ENCODE data around the gene BBS9. TPM values are rescaled to one million over a fixed set of nuclear protein-coding genes. Genes with fewer than 3 reads are reported as not detected.

BBS9 gene
- total RNA-seq, 1 donor from 2014 or later = 51.7 TPM

GRCh38 chr7:33582533-33582932 lies 453.2 kb downstream of the BBS9 start:
- H3K27me3 ChIP-seq (ENCODE audit: control insufficient read depth in 3 of 3, insufficient read depth in 3 of 3, low read length in 3 of 3) = no peaks in the 10 kb centered on the region

DNA sequence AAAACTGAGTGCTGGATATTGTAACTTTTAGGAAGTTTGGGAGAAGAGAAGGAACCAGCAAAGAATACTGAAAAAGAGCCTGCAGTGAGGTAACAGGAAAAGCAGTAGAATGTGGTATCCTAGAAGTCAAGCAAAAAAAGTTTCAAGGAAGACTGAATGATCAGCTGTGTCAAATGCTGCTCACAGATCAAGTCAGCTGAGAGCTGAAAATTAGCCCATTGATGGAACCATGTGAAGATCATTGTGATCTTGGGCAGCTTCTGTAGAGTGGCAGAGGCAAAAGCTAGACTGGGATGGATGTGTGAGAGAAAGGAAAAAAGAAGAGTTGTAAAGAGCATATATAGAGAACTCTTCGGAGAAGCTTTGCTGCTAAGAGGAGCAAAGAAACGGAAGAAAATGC lies 460.5 kb downstream of the BBS9 start:
- Histone ChIP-seq H3K9me3 (ENCODE audit: control insufficient read depth in 3 of 3, low read length in 3 of 3) (no peaks in the 10 kb centered on the region), H3K4me1 (ENCODE audit: control insufficient read depth in 3 of 3, insufficient read depth in 3 of 3, low read length in 3 of 3) (no peaks in the 10 kb centered on the region), H3K27ac (ENCODE audit: low read depth, low read length) (no peak overlapping the region), H3K4me3 (ENCODE audit: low read length in 3 of 3) (no peak overlapping the region), H3K36me3 (ENCODE audit: control insufficient read depth in 3 of 3, insufficient read depth in 3 of 3, low read length in 3 of 3) (no peaks in the 10 kb centered on the region), H3K9ac (ENCODE audit: low read depth in 1 of 3, low read length in 3 of 3) (no peak overlapping the region), H3K27me3 (ENCODE audit: control insufficient read depth in 3 of 3, insufficient read depth in 3 of 3, low read length in 3 of 3) (no peaks in the 10 kb centered on the region)

More at GRCh38 chr7:33582533-33582932, 453.2 kb downstream of the BBS9 start:
- H3K9ac ChIP-seq (ENCODE audit: low read depth in 1 of 3, low read length in 3 of 3) = no peak overlapping the region
- no peak overlapping the region for H3K4me3 ChIP-seq (ENCODE audit: low read length in 3 of 3)
- no peak overlapping the region for H3K27ac ChIP-seq (ENCODE audit: low read depth, low read length)
- no peaks in the 10 kb centered on the region for H3K4me1 ChIP-seq (ENCODE audit: control insufficient read depth in 3 of 3, insufficient read depth in 3 of 3, low read length in 3 of 3)
- H3K9me3 ChIP-seq (ENCODE audit: control insufficient read depth in 3 of 3, low read length in 3 of 3) = no peaks in the 10 kb centered on the region
- H3K36me3 ChIP-seq (ENCODE audit: control insufficient read depth in 3 of 3, insufficient read depth in 3 of 3, low read length in 3 of 3) = no peaks in the 10 kb centered on the region

DNA sequence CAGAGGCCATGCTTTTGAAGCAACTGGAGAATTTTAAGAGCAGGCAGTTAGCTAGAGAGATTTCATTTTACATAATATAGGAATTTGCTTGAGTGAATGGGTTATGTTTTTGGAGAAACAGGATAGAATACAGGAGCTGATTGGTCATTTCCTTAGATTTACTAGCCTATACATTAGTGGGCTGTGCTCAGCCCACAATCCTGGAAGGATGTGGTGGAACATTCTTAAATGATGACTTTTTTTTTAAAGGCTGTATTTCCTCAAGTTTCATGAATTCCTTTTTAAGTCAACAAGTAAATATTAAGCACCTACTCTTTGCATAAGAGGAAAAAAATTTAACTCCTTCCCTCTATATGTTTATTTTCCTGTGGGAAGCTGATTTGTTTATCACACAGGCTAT lies 461.6 kb downstream of the BBS9 start:
- no peak overlapping the region for H3K27ac ChIP-seq (ENCODE audit: low read depth, low read length)
- no peaks in the 10 kb centered on the region for H3K9me3 ChIP-seq (ENCODE audit: control insufficient read depth in 3 of 3, low read length in 3 of 3)
- no peaks in the 10 kb centered on the region for H3K27me3 ChIP-seq (ENCODE audit: control insufficient read depth in 3 of 3, insufficient read depth in 3 of 3, low read length in 3 of 3)
- no peaks in the 10 kb centered on the region for H3K36me3 ChIP-seq (ENCODE audit: control insufficient read depth in 3 of 3, insufficient read depth in 3 of 3, low read length in 3 of 3)
- H3K4me3 ChIP-seq (ENCODE audit: low read length in 3 of 3) = no peak overlapping the region
- H3K4me1 ChIP-seq (ENCODE audit: control insufficient read depth in 3 of 3, insufficient read depth in 3 of 3, low read length in 3 of 3) = no peaks in the 10 kb centered on the region
- no peak overlapping the region for H3K9ac ChIP-seq (ENCODE audit: low read depth in 1 of 3, low read length in 3 of 3)

- Histone ChIP-seq H3K9ac (ENCODE audit: low read depth in 1 of 3, low read length in 3 of 3) (no peak overlapping the region), H3K4me1 (ENCODE audit: control insufficient read depth in 3 of 3, insufficient read depth in 3 of 3, low read length in 3 of 3) (no peaks in the 10 kb centered on the region), H3K4me3 (ENCODE audit: low read length in 3 of 3) (no peak overlapping the region), H3K27me3 (ENCODE audit: control insufficient read depth in 3 of 3, insufficient read depth in 3 of 3, low read length in 3 of 3) (no peaks in the 10 kb centered on the region), H3K9me3 (ENCODE audit: control insufficient read depth in 3 of 3, low read length in 3 of 3) (no peaks in the 10 kb centered on the region), H3K36me3 (ENCODE audit: control insufficient read depth in 3 of 3, insufficient read depth in 3 of 3, low read length in 3 of 3) (no peaks in the 10 kb centered on the region), H3K27ac (ENCODE audit: low read depth, low read length) (no peak overlapping the region)
Observed at GRCh38 chr7:33591490-33591889, 462.1 kb downstream of the BBS9 start.

DNA sequence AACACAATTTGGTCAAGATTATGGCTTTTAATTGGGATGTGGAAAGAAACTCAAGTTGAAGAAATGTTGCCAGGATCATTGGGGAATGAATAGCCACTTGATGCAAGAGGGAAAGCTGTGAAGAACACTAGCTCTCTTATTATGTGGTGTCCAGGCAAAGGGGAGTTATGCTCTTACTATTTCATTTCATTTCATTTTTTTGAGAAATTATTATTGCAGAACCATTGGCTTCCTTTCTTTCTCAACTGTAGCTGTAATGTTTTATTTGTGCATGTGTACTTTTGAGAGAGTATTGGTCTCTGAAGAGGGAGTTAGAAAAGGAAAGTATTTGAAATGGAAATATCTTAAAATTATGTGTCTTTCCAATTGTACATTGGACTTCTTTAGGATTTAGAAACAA lies 463.4 kb downstream of the BBS9 start:
- no peaks in the 10 kb centered on the region for H3K36me3 ChIP-seq (ENCODE audit: control insufficient read depth in 3 of 3, insufficient read depth in 3 of 3, low read length in 3 of 3)
- H3K9ac ChIP-seq (ENCODE audit: low read depth in 1 of 3, low read length in 3 of 3) = no peak overlapping the region
- H3K27me3 ChIP-seq (ENCODE audit: control insufficient read depth in 3 of 3, insufficient read depth in 3 of 3, low read length in 3 of 3) = no peaks in the 10 kb centered on the region
- no peaks in the 10 kb centered on the region for H3K9me3 ChIP-seq (ENCODE audit: control insufficient read depth in 3 of 3, low read length in 3 of 3)
- H3K4me1 ChIP-seq (ENCODE audit: control insufficient read depth in 3 of 3, insufficient read depth in 3 of 3, low read length in 3 of 3) = no peaks in the 10 kb centered on the region
- H3K4me3 ChIP-seq (ENCODE audit: low read length in 3 of 3) = no peak overlapping the region
- no peak overlapping the region for H3K27ac ChIP-seq (ENCODE audit: low read depth, low read length)

- no peaks in the 10 kb centered on the region for H3K9me3 ChIP-seq (ENCODE audit: control insufficient read depth in 3 of 3, low read length in 3 of 3)
- H3K36me3 ChIP-seq (ENCODE audit: control insufficient read depth in 3 of 3, insufficient read depth in 3 of 3, low read length in 3 of 3) = no peaks in the 10 kb centered on the region
- H3K9ac ChIP-seq (ENCODE audit: low read depth in 1 of 3, low read length in 3 of 3) = no peak overlapping the region
- no peak overlapping the region for H3K4me3 ChIP-seq (ENCODE audit: low read length in 3 of 3)
- no peaks in the 10 kb centered on the region for H3K27me3 ChIP-seq (ENCODE audit: control insufficient read depth in 3 of 3, insufficient read depth in 3 of 3, low read length in 3 of 3)
- no peaks in the 10 kb centered on the region for H3K4me1 ChIP-seq (ENCODE audit: control insufficient read depth in 3 of 3, insufficient read depth in 3 of 3, low read length in 3 of 3)
- H3K27ac ChIP-seq (ENCODE audit: low read depth, low read length) = no peak overlapping the region
Observed at GRCh38 chr7:33593611-33594010, 464.2 kb downstream of the BBS9 start.

- Histone ChIP-seq H3K4me1 (ENCODE audit: control insufficient read depth in 3 of 3, insufficient read depth in 3 of 3, low read length in 3 of 3) (no peaks in the 10 kb centered on the region), H3K36me3 (ENCODE audit: control insufficient read depth in 3 of 3, insufficient read depth in 3 of 3, low read length in 3 of 3) (no peaks in the 10 kb centered on the region), H3K9ac (ENCODE audit: low read depth in 1 of 3, low read length in 3 of 3) (no peak overlapping the region), H3K4me3 (ENCODE audit: low read length in 3 of 3) (no peak overlapping the region), H3K27ac (ENCODE audit: low read depth, low read length) (no peak overlapping the region), H3K9me3 (ENCODE audit: control insufficient read depth in 3 of 3, low read length in 3 of 3) (no peaks in the 10 kb centered on the region), H3K27me3 (ENCODE audit: control insufficient read depth in 3 of 3, insufficient read depth in 3 of 3, low read length in 3 of 3) (no peaks in the 10 kb centered on the region)
Observed at GRCh38 chr7:33596686-33597085, 467.3 kb downstream of the BBS9 start.

GRCh38 chr7:33597181-33597580 lies 467.8 kb downstream of the BBS9 start:
- no peaks in the 10 kb centered on the region for H3K4me1 ChIP-seq (ENCODE audit: control insufficient read depth in 3 of 3, insufficient read depth in 3 of 3, low read length in 3 of 3)
- no peak overlapping the region for H3K27ac ChIP-seq (ENCODE audit: low read depth, low read length)
- no peak overlapping the region for H3K9ac ChIP-seq (ENCODE audit: low read depth in 1 of 3, low read length in 3 of 3)
- no peaks in the 10 kb centered on the region for H3K9me3 ChIP-seq (ENCODE audit: control insufficient read depth in 3 of 3, low read length in 3 of 3)
- no peaks in the 10 kb centered on the region for H3K36me3 ChIP-seq (ENCODE audit: control insufficient read depth in 3 of 3, insufficient read depth in 3 of 3, low read length in 3 of 3)
- H3K27me3 ChIP-seq (ENCODE audit: control insufficient read depth in 3 of 3, insufficient read depth in 3 of 3, low read length in 3 of 3) = no peaks in the 10 kb centered on the region
- H3K4me3 ChIP-seq (ENCODE audit: low read length in 3 of 3) = no peak overlapping the region

GRCh38 chr7:33601101-33601500 lies 471.7 kb downstream of the BBS9 start:
- Histone ChIP-seq H3K36me3 (ENCODE audit: control insufficient read depth in 3 of 3, insufficient read depth in 3 of 3, low read length in 3 of 3) (no peaks in the 10 kb centered on the region), H3K9ac (ENCODE audit: low read depth in 1 of 3, low read length in 3 of 3) (no peak overlapping the region), H3K4me1 (ENCODE audit: control insufficient read depth in 3 of 3, insufficient read depth in 3 of 3, low read length in 3 of 3) (no peaks in the 10 kb centered on the region), H3K27ac (ENCODE audit: low read depth, low read length) (no peak overlapping the region), H3K4me3 (ENCODE audit: low read length in 3 of 3) (no peak overlapping the region), H3K27me3 (ENCODE audit: control insufficient read depth in 3 of 3, insufficient read depth in 3 of 3, low read length in 3 of 3) (no peaks in the 10 kb centered on the region), H3K9me3 (ENCODE audit: control insufficient read depth in 3 of 3, low read length in 3 of 3) (no peaks in the 10 kb centered on the region)

DNA sequence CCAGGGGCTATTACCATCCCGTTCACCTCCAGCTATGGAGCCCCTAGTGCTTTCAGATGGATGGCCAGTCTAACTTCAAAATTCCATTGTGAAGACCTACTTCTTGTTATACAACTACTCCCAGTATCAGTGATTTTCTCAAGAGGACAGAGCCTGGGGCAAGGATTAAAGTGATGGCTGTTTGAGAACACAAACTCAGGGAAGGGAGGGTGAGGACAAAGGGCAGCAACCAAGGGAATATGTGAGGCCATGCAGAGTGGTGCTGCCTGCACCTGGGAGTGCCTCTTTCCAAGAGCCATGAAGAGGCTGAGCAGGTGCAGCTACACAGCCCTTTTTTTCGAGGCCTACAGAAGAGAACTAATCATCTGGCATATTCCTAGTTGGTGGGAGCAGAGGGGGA lies 472.5 kb downstream of the BBS9 start:
- Histone ChIP-seq H3K9me3 (ENCODE audit: control insufficient read depth in 3 of 3, low read length in 3 of 3) (no peaks in the 10 kb centered on the region), H3K4me3 (ENCODE audit: low read length in 3 of 3) (no peak overlapping the region), H3K4me1 (ENCODE audit: control insufficient read depth in 3 of 3, insufficient read depth in 3 of 3, low read length in 3 of 3) (no peaks in the 10 kb centered on the region), H3K9ac (ENCODE audit: low read depth in 1 of 3, low read length in 3 of 3) (no peak overlapping the region), H3K27ac (ENCODE audit: low read depth, low read length) (no peak overlapping the region), H3K27me3 (ENCODE audit: control insufficient read depth in 3 of 3, insufficient read depth in 3 of 3, low read length in 3 of 3) (no peaks in the 10 kb centered on the region), H3K36me3 (ENCODE audit: control insufficient read depth in 3 of 3, insufficient read depth in 3 of 3, low read length in 3 of 3) (no peaks in the 10 kb centered on the region)

DNA sequence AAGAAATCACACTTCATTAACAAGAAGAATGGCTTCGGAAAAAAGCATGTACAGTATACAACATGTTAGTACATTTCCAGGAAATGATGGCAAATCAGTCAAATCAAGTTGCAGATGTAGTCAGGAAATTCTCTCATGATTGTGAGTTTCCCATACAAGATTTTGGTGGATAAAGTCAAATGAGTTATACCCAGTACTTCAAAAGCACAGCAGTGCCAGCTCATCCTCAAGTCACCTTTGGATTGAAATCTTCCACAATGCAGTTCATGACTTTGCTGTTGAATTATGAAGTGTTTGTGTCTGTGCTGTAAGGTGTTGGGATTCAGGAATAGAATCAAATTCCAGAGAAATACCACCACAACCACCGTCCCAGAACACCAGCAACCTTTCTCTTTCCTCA lies 474.7 kb downstream of the BBS9 start:
- no peaks in the 10 kb centered on the region for H3K27me3 ChIP-seq (ENCODE audit: control insufficient read depth in 3 of 3, insufficient read depth in 3 of 3, low read length in 3 of 3)
- no peak overlapping the region for H3K4me3 ChIP-seq (ENCODE audit: low read length in 3 of 3)
- H3K9ac ChIP-seq (ENCODE audit: low read depth in 1 of 3, low read length in 3 of 3) = no peak overlapping the region
- peaks cover 0 to 2% (median 0%) of the 10 kb centered on the region in 3 donors for H3K9me3 ChIP-seq (ENCODE audit: control insufficient read depth in 3 of 3, low read length in 3 of 3)
- H3K27ac ChIP-seq (ENCODE audit: low read depth, low read length) = no peak overlapping the region
- H3K4me1 ChIP-seq (ENCODE audit: control insufficient read depth in 3 of 3, insufficient read depth in 3 of 3, low read length in 3 of 3) = no peaks in the 10 kb centered on the region
- no peaks in the 10 kb centered on the region for H3K36me3 ChIP-seq (ENCODE audit: control insufficient read depth in 3 of 3, insufficient read depth in 3 of 3, low read length in 3 of 3)
